SK-N-SH treated with all-trans-retinoic acid at 6 μM for 48 hours (cell line): ENCODE measurements around the gene CCDC68.

Source experiments
- ATAC-seq: fragments of 200-7000 bp; cut with Tn5 transposase; 3 replicates; pipeline ENCODE4 v1.9.1; 2020; ENCODE audit warnings: mild to moderate bottlenecking, moderate library complexity
- ARNTL ChIP-seq: fragments of 450-650 bp; formaldehyde crosslinking; IDR thresholded peaks from 2 replicates; pipeline ENCODE4 v1.5.0; 2020; ENCODE audit warnings: low read depth, mild to moderate bottlenecking, moderate library complexity, borderline replicate concordance
- BACH2 ChIP-seq: fragments of 250-450 bp; sonication (Bioruptor Pico); IDR thresholded peaks from 2 replicates; pipeline ENCODE4 v1.9.0; 2021; ENCODE audit warnings: mild to moderate bottlenecking, borderline replicate concordance
- CSDC2 ChIP-seq: fragments of 250-450 bp; sonication (Bioruptor Pico); IDR thresholded peaks from 2 replicates; pipeline ENCODE4 v1.5.0; 2020; ENCODE audit warnings: mild to moderate bottlenecking, moderate library complexity
- CSRNP3 ChIP-seq: fragments of 250-450 bp; sonication (Bioruptor Pico); IDR thresholded peaks from 2 replicates; pipeline ENCODE4 v1.5.1; 2021; ENCODE audit warnings: mild to moderate bottlenecking, moderate library complexity
- ESRRG ChIP-seq: fragments of 250-450 bp; sonication (Bioruptor Pico); IDR thresholded peaks from 2 replicates; pipeline ENCODE4 v1.6.1; 2021; ENCODE audit warnings: mild to moderate bottlenecking
- GLIS3 ChIP-seq: fragments of 250-450 bp; sonication (Bioruptor Pico); IDR thresholded peaks from 2 replicates; pipeline ENCODE4 v1.5.0; 2020; ENCODE audit warnings: mild to moderate bottlenecking, moderate library complexity
- ISL1 ChIP-seq: fragments of 250-450 bp; sonication (Bioruptor Pico); IDR thresholded peaks from 2 replicates; pipeline ENCODE4 v2.1.2; 2022; ENCODE audit warnings: mild to moderate bottlenecking, moderate library complexity
- OSR1 ChIP-seq: fragments of 250-450 bp; sonication (Bioruptor Pico); IDR thresholded peaks from 2 replicates; pipeline ENCODE4 v1.8.0; 2022; ENCODE audit warnings: moderate library complexity, mild to moderate bottlenecking, inconsistent platforms
- PATZ1 ChIP-seq: fragments of 250-450 bp; sonication (Bioruptor Pico); IDR thresholded peaks from 2 replicates; pipeline ENCODE4 v1.8.0; 2020; ENCODE audit warnings: mild to moderate bottlenecking, moderate library complexity, borderline replicate concordance
- PPARA ChIP-seq: fragments of 250-450 bp; sonication (Bioruptor Pico); IDR thresholded peaks from 2 replicates; pipeline ENCODE4 v1.5.0; 2020; ENCODE audit warnings: mild to moderate bottlenecking, borderline replicate concordance
- RARB ChIP-seq: fragments of 250-450 bp; sonication (Bioruptor Pico); IDR thresholded peaks from 2 replicates; pipeline ENCODE4 v1.8.0; 2021; ENCODE audit warnings: mild to moderate bottlenecking, moderate library complexity
- SNAI2 ChIP-seq: fragments of 250-450 bp; sonication (Bioruptor Pico); IDR thresholded peaks from 2 replicates; pipeline ENCODE4 v1.5.0; 2020; ENCODE audit warnings: mild to moderate bottlenecking, moderate library complexity
- TCF4 ChIP-seq: fragments of 250-450 bp; sonication (Bioruptor Pico); IDR thresholded peaks from 2 replicates; pipeline ENCODE4 v1.8.0; 2021; ENCODE audit warnings: mild to moderate bottlenecking, moderate library complexity, borderline replicate concordance
- TOX ChIP-seq: fragments of 250-450 bp; sonication (Bioruptor Pico); IDR thresholded peaks from 2 replicates; pipeline ENCODE4 v1.8.0; 2021; ENCODE audit warnings: mild to moderate bottlenecking, moderate library complexity, borderline replicate concordance
- TSHZ2 ChIP-seq: fragments of 250-450 bp; sonication (Bioruptor Pico); IDR thresholded peaks from 2 replicates; pipeline ENCODE4 v1.5.0; 2020; ENCODE audit warnings: mild to moderate bottlenecking, moderate library complexity
- ZC3H10 ChIP-seq: fragments of 250-450 bp; sonication (Bioruptor Pico); IDR thresholded peaks from 2 replicates; pipeline ENCODE4 v1.5.1; 2021; ENCODE audit warnings: mild to moderate bottlenecking, moderate library complexity
- ZFP3 ChIP-seq: fragments of 250-450 bp; sonication (Bioruptor Pico); IDR thresholded peaks from 2 replicates; pipeline ENCODE4 v1.5.0; 2020; ENCODE audit warnings: mild to moderate bottlenecking, moderate library complexity
- ZFP30 ChIP-seq: fragments of 450-650 bp; formaldehyde crosslinking; IDR thresholded peaks from 2 replicates; pipeline ENCODE4 v1.5.0; 2022; ENCODE audit warnings: mild to moderate bottlenecking, moderate library complexity
- ZNF70 ChIP-seq: fragments of 450-650 bp; formaldehyde crosslinking; IDR thresholded peaks from 2 replicates; pipeline ENCODE4 v1.5.0; 2020; ENCODE audit warnings: mild to moderate bottlenecking, moderate library complexity
- ZNF8 ChIP-seq: fragments of 450-650 bp; formaldehyde crosslinking; IDR thresholded peaks from 2 replicates; pipeline ENCODE4 v1.5.0; 2020; ENCODE audit warnings: mild to moderate bottlenecking, moderate library complexity
- TF ChIP-seq, protein P1 (sequence below): fragments of 250-450 bp; sonication (Bioruptor Pico); IDR thresholded peaks from 2 replicates; pipeline ENCODE4 v1.5.1; 2020; ENCODE audit warnings: low read depth, mild to moderate bottlenecking, moderate library complexity
- TF ChIP-seq, protein P2 (sequence below): fragments of 250-450 bp; sonication (Bioruptor Pico); IDR thresholded peaks from 2 replicates; pipeline ENCODE4 v1.8.0; 2021; ENCODE audit warnings: low read depth, mild to moderate bottlenecking, moderate library complexity, borderline replicate concordance

The CCDC68 gene

GRCh38 chr18:54961868-54962267 is 2.6 kb upstream of the CCDC68 start:
- TF ChIP-seq ZFP3 (CRISPR knock-in tag) (no peak), TOX (CRISPR knock-in tag) (no peak)
- no peak for ATAC-seq

GRCh38 chr18:54961016-54961423 is 1.8 kb upstream of the CCDC68 start:
- TF ChIP-seq ARNTL (CRISPR knock-in tag) (no peak), ZNF8 (no peak), PPARA (CRISPR knock-in tag) (no peak), BACH2 (CRISPR knock-in tag) (no peak), CSRNP3 (CRISPR knock-in tag) (no peak), ZC3H10 (CRISPR knock-in tag) (no peak), GLIS3 (CRISPR knock-in tag) (no peak)
- ATAC-seq = no peak

DNA sequence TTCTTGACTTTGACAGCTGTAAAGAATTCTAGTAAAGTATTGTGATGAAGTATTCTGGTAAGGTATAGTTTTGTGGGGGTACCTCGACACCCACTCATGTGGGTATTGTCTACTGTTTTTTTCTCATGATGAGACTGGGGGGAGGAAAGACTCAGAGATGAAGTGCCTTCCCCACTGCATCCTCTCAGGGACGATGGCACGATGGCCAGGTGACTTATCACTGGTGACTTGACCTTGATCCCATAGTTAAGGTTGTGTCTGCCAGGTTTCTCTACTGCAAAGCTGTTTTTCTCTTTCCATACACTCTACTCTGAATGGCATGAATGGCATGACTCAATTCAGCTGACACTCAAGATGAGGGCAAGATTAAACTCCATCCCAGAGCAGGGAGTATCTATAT is 936 bp upstream of the CCDC68 start:
- TF ChIP-seq ZNF70 = no peak
- no peak for TF ChIP-seq BACH2 (CRISPR knock-in tag)
- TF ChIP-seq ZFP3 (CRISPR knock-in tag) = no peak
- no peak for TF ChIP-seq PATZ1
- no peak for TF ChIP-seq TCF4 (CRISPR knock-in tag)
- TF ChIP-seq PPARA (CRISPR knock-in tag) = no peak
- no peak for TF ChIP-seq TSHZ2 (CRISPR knock-in tag)
- no peak for TF ChIP-seq CSDC2 (CRISPR knock-in tag)
- TF ChIP-seq ZNF8 = no peak
- no peak for TF ChIP-seq ZC3H10 (CRISPR knock-in tag)
- TF ChIP-seq RARB (CRISPR knock-in tag) = no peak
- no peak for TF ChIP-seq CSRNP3 (CRISPR knock-in tag)
- no peak for TF ChIP-seq SNAI2
- no peak for TF ChIP-seq GLIS3 (CRISPR knock-in tag)
- TF ChIP-seq, protein P1, sequence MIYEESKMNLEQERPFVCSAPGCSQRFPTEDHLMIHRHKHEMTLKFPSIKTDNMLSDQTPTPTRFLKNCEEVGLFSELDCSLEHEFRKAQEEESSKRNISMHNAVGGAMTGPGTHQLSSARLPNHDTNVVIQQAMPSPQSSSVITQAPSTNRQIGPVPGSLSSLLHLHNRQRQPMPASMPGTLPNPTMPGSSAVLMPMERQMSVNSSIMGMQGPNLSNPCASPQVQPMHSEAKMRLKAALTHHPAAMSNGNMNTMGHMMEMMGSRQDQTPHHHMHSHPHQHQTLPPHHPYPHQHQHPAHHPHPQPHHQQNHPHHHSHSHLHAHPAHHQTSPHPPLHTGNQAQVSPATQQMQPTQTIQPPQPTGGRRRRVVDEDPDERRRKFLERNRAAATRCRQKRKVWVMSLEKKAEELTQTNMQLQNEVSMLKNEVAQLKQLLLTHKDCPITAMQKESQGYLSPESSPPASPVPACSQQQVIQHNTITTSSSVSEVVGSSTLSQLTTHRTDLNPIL = no peak
- no peak for TF ChIP-seq ISL1
- no peak for TF ChIP-seq TOX (CRISPR knock-in tag)
- no peak for ATAC-seq

DNA sequence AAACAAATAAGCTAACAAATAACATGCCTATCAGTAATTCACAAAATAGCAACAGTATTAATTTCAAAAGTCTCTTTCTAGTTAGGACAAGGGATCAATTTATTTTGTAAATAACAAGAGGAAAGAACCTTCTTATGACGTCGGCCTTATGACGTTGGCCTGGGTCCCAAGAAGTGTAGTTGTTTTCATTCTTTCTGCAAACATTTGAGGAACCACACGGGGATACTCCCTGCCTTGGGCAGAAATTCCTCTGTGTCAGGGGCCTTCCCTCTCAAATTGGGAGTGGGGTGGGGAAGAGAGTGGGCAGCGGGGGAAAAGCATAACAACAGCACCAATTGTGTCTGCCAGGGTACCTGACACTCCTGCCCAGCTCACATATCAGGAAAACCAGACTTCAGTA is 1.3 kb downstream of the CCDC68 start:
- no peak for ATAC-seq
- TF ChIP-seq OSR1 (no peak), ESRRG (CRISPR knock-in tag) (no peak), TOX (CRISPR knock-in tag) (no peak), ISL1 (no peak), TCF4 (CRISPR knock-in tag) (no peak), ZFP30 (CRISPR knock-in tag) (no peak), ZFP3 (CRISPR knock-in tag) (no peak), TSHZ2 (CRISPR knock-in tag) (no peak)
- TF ChIP-seq, protein P2, sequence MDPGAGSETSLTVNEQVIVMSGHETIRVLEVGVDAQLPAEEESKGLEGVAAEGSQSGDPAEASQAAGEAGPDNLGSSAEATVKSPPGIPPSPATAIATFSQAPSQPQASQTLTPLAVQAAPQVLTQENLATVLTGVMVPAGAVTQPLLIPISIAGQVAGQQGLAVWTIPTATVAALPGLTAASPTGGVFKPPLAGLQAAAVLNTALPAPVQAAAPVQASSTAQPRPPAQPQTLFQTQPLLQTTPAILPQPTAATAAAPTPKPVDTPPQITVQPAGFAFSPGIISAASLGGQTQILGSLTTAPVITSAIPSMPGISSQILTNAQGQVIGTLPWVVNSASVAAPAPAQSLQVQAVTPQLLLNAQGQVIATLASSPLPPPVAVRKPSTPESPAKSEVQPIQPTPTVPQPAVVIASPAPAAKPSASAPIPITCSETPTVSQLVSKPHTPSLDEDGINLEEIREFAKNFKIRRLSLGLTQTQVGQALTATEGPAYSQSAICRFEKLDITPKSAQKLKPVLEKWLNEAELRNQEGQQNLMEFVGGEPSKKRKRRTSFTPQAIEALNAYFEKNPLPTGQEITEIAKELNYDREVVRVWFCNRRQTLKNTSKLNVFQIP (CRISPR knock-in tag) = no peak
- TF ChIP-seq, protein P1 = no peak
